Common myeloid progenitor, CD34-positive (primary cell): ENCODE results near the gene UBE2R2.
A peak's percentile ranks its signal among the peaks of the same experiment; 100 is the strongest.
"Not testable (repeated sequence)": the region's sequence is repeated elsewhere in the genome, so short reads cannot be mapped to it uniquely, and the experiment has no call there.

Experiments
- CTCF ChIA-PET: fragments of 350-600 bp; sonication (Branson Sonifier 250); formaldehyde crosslinking; loops from one replicate; lab custom pipeline; 2021; ENCODE audit warnings: antibody characterized with exemption; lab: Charles Lee
- POLR2A ChIA-PET: fragments of 350-600 bp; sonication (Branson Sonifier 250); formaldehyde crosslinking; loops from one replicate; lab custom pipeline; 2021; ENCODE audit warnings: antibody characterized with exemption; lab: Charles Lee
- DNase-seq, 3 donors: peaks; one replicate each; pipeline versions ENCODE4 v3.0.0 to v3.0.0-alpha.2; 2013
- H3K27ac ChIP-seq, 2 experiments: 1 replicate in 1 of 2; 2 replicates in 1 of 2; pipeline ENCODE4 v1.7.0; 2013; ENCODE audit warnings: inconsistent platforms in 2 of 2, low read length in 2 of 2, mild to moderate bottlenecking in 2 of 2, low read depth in 1 of 2, moderate library complexity in 1 of 2; ENCODE audit not compliant: severe bottlenecking in 2 of 2, insufficient read depth in 1 of 2, poor library complexity in 1 of 2
- H3K27me3 ChIP-seq, 5 experiments: replicated peaks in 2 of 5; 1 replicate in 3 of 5; 2 replicates in 2 of 5; pipeline versions ENCODE4 v1.6.1 to v1.7.0; 2013; ENCODE audit warnings: low read length in 4 of 5, mild to moderate bottlenecking in 2 of 5, moderate library complexity in 2 of 5, inconsistent platforms in 1 of 5; ENCODE audit not compliant: insufficient read depth in 5 of 5, control insufficient read depth in 4 of 5
- H3K36me3 ChIP-seq, 4 experiments: 1 replicate in 2 of 4; 2 replicates in 2 of 4; pipeline versions ENCODE4 v1.6.1 to v1.7.0; 2013; ENCODE audit warnings: low read length in 3 of 4, control low read depth in 1 of 4, mild to moderate bottlenecking in 1 of 4; ENCODE audit not compliant: control insufficient read depth in 4 of 4, insufficient read depth in 4 of 4
- H3K4me1 ChIP-seq, 4 experiments: 1 replicate in 3 of 4; 2 replicates in 1 of 4; pipeline versions ENCODE4 v1.6.1 to v1.7.1; 2013; ENCODE audit warnings: low read length in 3 of 4, mild to moderate bottlenecking in 3 of 4, control low read depth in 1 of 4, inconsistent platforms in 1 of 4, moderate library complexity in 1 of 4; ENCODE audit not compliant: control insufficient read depth in 4 of 4, insufficient read depth in 4 of 4; ENCODE audit errors: control extremely low read depth in 1 of 4
- H3K4me3 ChIP-seq, 7 experiments: 1 replicate in 4 of 7; 2 replicates in 3 of 7; pipeline versions ENCODE4 v1.5.1 to v1.7.0; 2013; ENCODE audit warnings: mild to moderate bottlenecking in 7 of 7, low read length in 6 of 7, moderate library complexity in 6 of 7, inconsistent platforms in 2 of 7, low read depth in 2 of 7, control low read depth in 1 of 7; ENCODE audit not compliant: insufficient read depth in 4 of 7, control insufficient read depth in 1 of 7; ENCODE audit errors: extremely low read depth in 1 of 7
- H3K9me3 ChIP-seq, 5 experiments: 1 replicate in 4 of 5; 2 replicates in 1 of 5; pipeline versions ENCODE4 v1.6.1 to v1.7.1; 2013; ENCODE audit warnings: low read length in 4 of 5, mild to moderate bottlenecking in 2 of 5, inconsistent platforms in 1 of 5, low read depth in 1 of 5, moderate library complexity in 1 of 5; ENCODE audit not compliant: control insufficient read depth in 4 of 5, insufficient read depth in 2 of 5; ENCODE audit errors: control extremely low read depth in 1 of 5
- whole genome bisulfite sequencing: methylation state at CpG from one replicate; pipeline ENCODE4 v1.1.5; 2013; ENCODE audit not compliant: insufficient coverage; 5-methylcytosine and 5-hydroxymethylcytosine counted together

UBE2R2 gene

DNA sequence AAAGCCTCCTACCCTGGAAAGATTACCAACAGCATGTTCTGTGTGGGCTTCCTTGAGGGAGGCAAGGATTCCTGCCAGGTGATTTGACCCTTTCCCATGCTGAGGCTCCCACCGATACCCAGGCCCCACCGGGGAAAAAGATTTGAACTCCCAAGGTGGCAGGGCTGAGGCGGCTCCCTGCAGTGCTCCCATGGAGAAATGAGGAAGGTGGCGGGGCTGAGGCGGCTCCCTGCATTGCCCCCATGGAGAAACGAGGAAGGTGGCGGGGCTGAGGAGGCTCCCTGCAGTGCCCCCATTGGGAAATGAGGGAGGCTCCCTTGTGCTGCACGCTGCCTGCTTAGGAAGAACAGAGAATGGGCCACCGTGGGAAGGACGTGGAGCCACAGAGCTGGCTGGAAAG is 18.4 kb upstream of the UBE2R2 start:
- 97% methylated on average over 7 of the region's 10 CpGs for WGBS
- H3K36me3 ChIP-seq = no peaks in the 10 kb centered on the region
- H3K9me3 ChIP-seq = peaks cover 0 to 3% (median 0%) of the 10 kb centered on the region in 5 experiments
- H3K4me1 ChIP-seq = no peaks in the 10 kb centered on the region
- no peaks in the 10 kb centered on the region for H3K27me3 ChIP-seq
- ChIA-PET POLR2A (no interaction called here), CTCF (interaction anchor here (1.6 to 2.0 kb wide), 2 partner anchors 16 to 19 kb away, joined by 4 to 5 read pairs; no protein-coding TSS in a partner anchor)
- no peak overlapping the region for H3K4me3 ChIP-seq
- no peak overlapping the region for H3K27ac ChIP-seq
- no peak for DNase-seq

DNA sequence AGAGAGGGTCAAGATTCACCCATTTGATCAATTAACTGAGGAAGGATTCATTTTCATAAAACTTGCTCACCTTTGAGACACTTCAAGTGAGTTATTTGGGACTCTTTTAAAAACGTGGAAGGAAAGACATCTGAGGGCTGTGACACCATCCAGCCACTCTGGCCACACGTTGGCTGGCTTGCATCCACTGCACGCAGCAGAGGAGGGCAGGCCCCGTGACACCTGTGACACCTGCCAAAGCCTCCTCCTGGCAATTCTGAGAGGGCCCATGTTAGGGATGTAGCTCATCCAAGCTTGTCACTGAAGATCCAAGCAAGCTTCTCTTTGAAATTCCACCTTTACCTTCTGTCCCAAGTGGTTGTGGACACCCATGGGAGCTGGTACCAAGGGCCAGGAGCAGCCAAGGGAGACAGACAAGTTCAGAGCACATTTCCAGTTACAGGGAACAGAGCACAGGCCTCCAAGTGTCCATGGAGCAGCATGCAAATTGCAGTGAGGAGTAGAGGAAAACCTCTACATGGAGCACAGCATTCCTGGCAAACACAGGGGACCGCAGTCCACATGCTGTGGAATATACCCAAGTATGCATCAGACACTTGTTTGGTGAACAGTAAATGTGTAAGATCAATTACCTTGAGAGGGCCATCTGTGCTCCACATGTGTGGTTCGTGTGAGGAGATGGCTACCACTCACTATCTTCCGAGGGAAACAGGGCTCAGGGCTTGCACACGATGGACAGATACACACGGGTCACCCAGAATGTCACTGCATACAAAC is 16.8 kb upstream of the UBE2R2 start:
- H3K36me3 ChIP-seq = no peaks in the 10 kb centered on the region
- no peaks in the 10 kb centered on the region for H3K4me1 ChIP-seq
- ChIA-PET POLR2A (no interaction called here), CTCF (interaction anchor here (0.7 to 2.8 kb wide), 3 partner anchors 8 to 20 kb away, joined by 3 to 7 read pairs (median 5); no protein-coding TSS in a partner anchor)
- no peaks in the 10 kb centered on the region for H3K27me3 ChIP-seq
- no peak overlapping the region for H3K27ac ChIP-seq
- 94% methylated on average over 7 of the region's 9 CpGs for WGBS
- no peak overlapping the region for H3K4me3 ChIP-seq
- DNase-seq = no peak
- peaks cover 0 to 3% (median 0%) of the 10 kb centered on the region in 5 experiments for H3K9me3 ChIP-seq

DNA sequence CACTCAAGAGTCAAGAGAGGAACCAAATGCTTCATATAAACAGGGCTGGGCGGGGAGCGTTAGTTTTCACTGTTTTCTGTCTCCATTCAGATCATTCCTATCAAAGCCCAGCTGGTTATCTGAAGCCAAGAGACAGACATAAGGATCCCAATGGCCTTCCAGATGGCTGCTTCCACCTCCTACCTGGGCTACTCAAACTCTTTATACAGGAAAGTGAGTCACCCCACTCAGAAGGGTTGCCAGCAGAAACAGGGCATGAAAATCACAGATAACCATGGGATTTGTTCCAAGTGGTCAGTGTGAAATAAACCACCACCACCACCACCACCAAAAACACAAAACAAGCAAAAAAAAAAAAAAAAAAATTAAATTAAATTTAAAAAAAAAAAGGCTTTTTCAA is 16.1 kb upstream of the UBE2R2 start:
- ChIA-PET CTCF (interaction anchor here (2.0 to 2.8 kb wide), 2 partner anchors 12 to 21 kb away, joined by 5 to 7 read pairs; no protein-coding TSS in a partner anchor), POLR2A (no interaction called here)
- WGBS = no CpG with 5 or more reads among the region's 2 CpGs
- H3K27ac ChIP-seq = no peak overlapping the region
- H3K4me3 ChIP-seq = no peak overlapping the region
- H3K36me3 ChIP-seq = no peaks in the 10 kb centered on the region
- DNase-seq = peak in 2 of 3 donors; percentile 9 to 16
- H3K27me3 ChIP-seq = no peaks in the 10 kb centered on the region
- H3K4me1 ChIP-seq = no peaks in the 10 kb centered on the region
- peaks cover 0 to 3% (median 0%) of the 10 kb centered on the region in 5 experiments for H3K9me3 ChIP-seq

DNA sequence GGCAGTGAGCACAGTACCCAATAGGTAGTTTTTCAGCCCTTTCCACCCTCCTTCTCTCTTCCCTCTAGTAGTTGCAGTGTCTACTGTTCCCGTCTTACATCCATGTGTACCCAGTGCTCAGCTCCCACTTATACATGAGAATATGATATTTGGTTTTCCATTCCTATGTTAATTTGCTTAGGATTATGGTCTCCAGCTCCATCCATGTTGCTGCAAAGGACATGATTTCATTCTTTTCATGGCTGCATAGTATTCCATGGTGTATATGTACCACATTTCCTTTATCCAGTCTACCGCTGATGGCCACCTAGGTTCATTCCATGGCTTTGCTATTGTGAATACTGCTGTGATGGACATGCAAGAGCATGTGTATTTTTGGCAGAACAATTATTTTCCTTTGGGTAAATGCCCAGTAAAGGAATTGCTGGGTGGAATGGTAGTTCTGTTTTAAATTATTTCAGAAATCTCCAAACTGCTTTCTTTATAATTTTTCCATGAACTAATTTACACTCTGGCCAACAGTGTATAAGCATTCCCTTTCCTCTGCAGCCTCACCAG is 14.9 kb upstream of the UBE2R2 start:
- H3K36me3 ChIP-seq, H3K9me3 ChIP-seq, POLR2A ChIA-PET, H3K27ac ChIP-seq, H3K27me3 ChIP-seq, H3K4me1 ChIP-seq, DNase-seq, H3K4me3 ChIP-seq: not testable (repeated sequence)
- WGBS = no CpG with 5 or more reads among the region's 2 CpGs
- CTCF ChIA-PET = interaction anchor here (2.8 kb wide), 1 partner anchor 11 kb away, joined by 7 read pairs; no protein-coding TSS in a partner anchor

DNA sequence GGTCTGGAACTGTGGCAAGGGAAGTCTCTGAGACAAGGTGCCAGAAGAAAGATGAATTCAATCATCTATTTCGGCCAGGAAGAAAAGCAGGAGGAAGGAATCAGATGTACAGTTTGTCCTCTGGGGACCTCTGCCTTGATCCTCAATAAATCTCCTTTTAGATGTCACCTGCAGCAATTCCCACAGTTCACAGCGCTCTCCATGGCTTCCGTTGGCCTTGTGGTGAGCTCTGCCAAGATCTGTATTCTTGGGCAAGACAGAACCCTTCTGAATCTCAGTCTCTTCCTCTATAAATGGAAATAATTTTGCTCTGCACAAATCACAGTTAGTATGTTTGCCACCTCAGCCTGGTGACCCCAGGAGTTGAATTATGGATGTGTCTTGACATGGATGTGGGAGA is 12.8 kb upstream of the UBE2R2 start:
- H3K4me3 ChIP-seq, H3K27ac ChIP-seq, CTCF ChIA-PET, H3K9me3 ChIP-seq, DNase-seq, H3K4me1 ChIP-seq, H3K36me3 ChIP-seq, H3K27me3 ChIP-seq, POLR2A ChIA-PET: not testable (repeated sequence)
- WGBS = 74% methylated on average over 3 of the region's 3 CpGs

DNA sequence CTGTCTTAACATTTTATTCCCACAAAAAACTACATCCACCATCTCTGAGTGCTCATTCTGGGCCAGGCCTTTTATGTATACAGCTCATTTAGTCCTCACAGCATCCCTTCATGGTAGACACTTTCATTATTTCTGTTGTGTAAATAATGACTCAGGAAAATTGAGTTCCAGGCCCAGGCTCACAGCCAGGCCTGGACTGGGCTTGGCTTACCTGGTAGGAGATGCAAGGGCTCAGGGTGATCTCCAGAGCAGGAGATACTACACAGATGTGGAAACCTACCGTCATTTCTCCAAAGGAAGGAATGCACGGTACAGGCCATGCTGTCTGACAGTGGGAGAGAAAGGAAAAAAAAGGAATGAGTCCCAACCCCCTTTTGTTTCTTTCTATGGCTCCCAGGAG is 9.8 kb upstream of the UBE2R2 start:
- POLR2A ChIA-PET, H3K9me3 ChIP-seq, H3K4me3 ChIP-seq, H3K27ac ChIP-seq, DNase-seq, H3K4me1 ChIP-seq, H3K36me3 ChIP-seq, H3K27me3 ChIP-seq: not testable (repeated sequence)
- CTCF ChIA-PET = interaction anchor here (1.4 to 1.5 kb wide), 3 partner anchors 8 to 43 kb away, joined by 3 to 4 read pairs (median 3); no protein-coding TSS in a partner anchor
- 100% methylated on average over 1 of the region's 2 CpGs for WGBS

DNA sequence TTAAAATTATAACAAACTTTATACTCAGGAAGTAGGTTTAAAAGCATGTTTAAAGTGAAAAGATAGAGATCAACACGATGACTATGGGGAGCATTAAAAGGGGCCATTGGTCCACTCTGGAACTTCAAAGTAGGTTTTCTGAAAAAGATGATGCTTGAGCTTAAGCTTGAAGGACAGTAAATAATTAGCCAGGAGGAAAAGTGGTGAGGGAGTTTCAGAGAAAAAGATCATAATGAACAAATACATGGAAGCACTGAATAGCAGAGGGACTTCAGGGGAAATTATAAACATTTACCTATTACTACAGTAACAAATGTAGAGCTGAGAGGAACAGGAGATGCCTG is 8.0 kb upstream of the UBE2R2 start:
- H3K4me3 ChIP-seq, CTCF ChIA-PET, DNase-seq, POLR2A ChIA-PET, H3K27ac ChIP-seq, H3K36me3 ChIP-seq, H3K4me1 ChIP-seq, H3K27me3 ChIP-seq, H3K9me3 ChIP-seq: not testable (repeated sequence)
- WGBS = no CpG with 5 or more reads among the region's 1 CpG
